ENCODE measurements around the gene TANGO2.

Gene TANGO2

DNA sequence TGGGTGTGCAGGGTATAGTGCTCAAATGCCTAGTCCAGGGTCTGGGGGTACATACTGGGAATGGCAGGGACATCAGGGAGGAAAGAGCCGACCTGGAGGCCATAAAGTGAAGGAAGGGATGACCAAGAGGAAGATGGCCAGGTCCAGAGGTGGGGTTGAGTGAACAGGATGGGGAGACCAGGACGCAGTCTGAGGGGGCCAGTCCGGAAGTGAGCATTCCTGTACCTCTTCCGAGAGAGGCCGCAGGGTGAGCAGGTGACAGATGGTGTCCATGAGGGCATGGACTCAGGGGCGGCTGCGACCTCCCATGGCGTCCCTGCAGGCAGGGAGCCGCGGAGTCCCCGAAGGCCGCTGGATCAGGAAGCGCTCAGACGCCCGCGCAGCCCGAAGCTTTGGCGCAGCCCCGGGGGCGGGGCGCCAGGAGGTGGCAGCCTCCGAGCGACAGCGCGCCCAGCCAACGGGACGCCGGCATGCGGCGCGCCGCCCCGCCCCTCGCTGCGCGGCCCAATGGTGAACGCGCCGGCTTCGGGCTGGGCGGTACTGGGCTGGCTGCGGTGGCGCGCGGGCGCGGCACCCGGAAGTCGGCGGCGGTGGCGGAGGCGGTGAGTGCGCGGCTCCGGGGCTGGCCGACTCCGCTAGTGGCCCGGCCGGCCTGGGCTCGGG is at the start of gene TANGO2:
Gene TANGO2 (plus strand): TSS at position 578 of the 663 bp plus-strand sequence. CDS start 15,689 bp downstream, outside the sequence.
- peak; percentile 70 for DNase-seq (ENCODE audit: extremely low read depth, low read depth)
- no peak for TF ChIP-seq CTCF (IDR thresholded peaks at IDR 0.05; ENCODE audit: low read depth, low read length)

DNA sequence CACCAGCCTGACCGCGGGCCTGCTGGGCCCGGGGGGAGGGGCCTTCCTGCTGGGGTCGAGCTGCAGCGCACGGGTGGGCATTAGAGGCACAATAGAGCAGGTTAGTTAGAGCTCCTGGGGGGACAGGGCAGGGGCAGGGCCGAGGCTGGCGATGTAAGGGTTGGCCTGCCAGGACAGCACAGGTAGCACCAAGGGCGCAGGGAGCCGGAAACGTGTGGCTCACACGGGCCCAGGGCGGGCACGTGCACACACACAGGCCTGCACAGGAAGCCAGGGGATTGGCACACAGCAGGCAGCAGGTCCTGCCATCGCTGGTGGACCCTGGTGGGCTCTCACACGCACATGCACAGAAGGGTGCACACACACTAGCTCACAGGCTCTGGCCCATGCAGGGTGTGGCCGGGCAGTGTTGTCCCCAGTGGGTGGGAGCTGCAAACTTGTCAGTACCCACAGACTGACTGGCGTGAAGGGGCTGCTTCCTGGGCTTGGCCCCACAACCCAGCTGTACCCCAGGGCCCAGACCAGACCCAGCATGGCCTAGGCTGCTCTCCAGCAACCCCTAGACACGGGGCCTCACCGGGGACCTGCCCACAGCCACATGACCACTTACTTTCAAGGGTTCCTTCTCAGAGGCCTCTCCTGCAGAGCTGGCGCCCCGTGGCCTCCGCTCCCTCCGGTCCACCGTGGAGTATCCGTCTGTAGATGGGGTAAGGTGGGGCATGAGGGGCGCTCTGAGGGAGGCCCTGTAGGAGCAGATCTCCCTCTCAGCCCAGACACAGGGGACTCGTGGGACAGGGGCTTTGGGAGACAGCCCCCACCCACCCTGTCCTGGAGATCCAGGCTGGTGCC is 49.4 kb upstream of the TANGO2 start:
- TF ChIP-seq CTCF (IDR thresholded peaks at IDR 0.05; ENCODE audit: low read depth, low read length), result no peak
- no peak for DNase-seq (ENCODE audit: extremely low read depth, low read depth)

GRCh38 chr22:19972251-19972650 is 48.7 kb upstream of the TANGO2 start:
- DNase-seq (ENCODE audit: extremely low read depth, low read depth), result no peak
- TF ChIP-seq CTCF (IDR thresholded peaks at IDR 0.05; ENCODE audit: low read depth, low read length), result no peak

DNA sequence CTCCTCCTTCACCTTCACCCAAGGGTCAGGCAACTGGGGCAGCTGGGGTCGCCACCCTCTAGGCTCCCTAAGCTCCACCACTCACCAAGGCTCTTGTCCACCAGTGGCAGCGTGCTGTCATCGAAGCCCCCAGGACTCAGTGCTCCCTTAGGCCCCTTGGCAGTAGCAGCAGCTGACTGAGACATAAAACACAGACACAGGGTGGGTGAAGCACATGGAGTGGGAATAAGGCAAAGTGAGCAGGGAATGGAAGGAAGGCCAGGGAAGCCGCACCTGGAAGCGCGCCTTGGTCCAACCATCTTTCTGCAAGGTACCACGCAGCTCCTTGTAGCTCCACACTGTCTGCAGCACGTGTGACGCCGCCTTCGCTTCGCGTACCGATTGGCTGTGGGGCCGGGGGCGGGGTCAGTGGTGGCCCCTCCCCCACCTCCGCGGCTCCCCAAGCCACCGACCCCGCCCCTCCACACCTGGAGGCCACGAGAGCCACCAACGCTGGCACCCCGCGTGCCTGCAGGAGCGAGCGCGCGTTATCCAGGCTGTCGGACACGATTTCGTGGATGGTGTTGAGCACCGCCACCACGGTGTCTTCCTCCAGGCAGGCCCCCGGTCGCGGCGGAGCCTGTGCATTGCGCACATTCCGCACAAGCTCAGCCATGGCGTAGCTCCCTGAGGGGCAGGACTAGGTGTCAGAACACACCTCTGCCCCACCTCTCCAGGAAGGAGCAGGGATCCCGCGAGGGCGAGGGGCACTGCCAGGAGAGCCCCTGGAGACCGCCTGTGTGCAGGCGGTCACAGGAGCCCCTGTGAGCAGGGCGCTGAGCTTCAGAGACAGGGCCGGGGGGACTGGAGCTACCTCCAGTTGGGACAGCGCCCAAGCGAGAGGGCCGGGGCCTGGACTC is 48.0 kb upstream of the TANGO2 start:
- no peak for DNase-seq (ENCODE audit: extremely low read depth, low read depth)

GRCh38 chr22:19973551-19974267 is 47.2 kb upstream of the TANGO2 start:
- DNase-seq (ENCODE audit: extremely low read depth, low read depth), result no peak
- no peak for TF ChIP-seq CTCF (IDR thresholded peaks at IDR 0.05; ENCODE audit: low read depth, low read length)

More for the DNA sequence above, 48.0 kb upstream of the TANGO2 start:
- no peak for TF ChIP-seq CTCF (IDR thresholded peaks at IDR 0.05; ENCODE audit: low read depth, low read length)

- TF ChIP-seq CTCF (IDR thresholded peaks at IDR 0.05; ENCODE audit: low read depth, low read length), result no peak
- no peak for DNase-seq (ENCODE audit: extremely low read depth, low read depth)
These were observed 46.5 kb upstream of the TANGO2 start for GRCh38 chr22:19974268-19974861.

Data from AG09319 (cell line).